GM12878 (cell line): ENCODE results near the gene PTBP1. TPM values are rescaled to one million over a fixed set of nuclear protein-coding genes. Genes with fewer than 3 reads are reported as not detected.

Source experiments
- ATAC-seq: fragments of 200-7000 bp; cut with Tn5 transposase; 3 replicates; pipeline ENCODE4 v1.9.1; 2020; ENCODE audit warnings: mild to moderate bottlenecking, moderate library complexity
- BruUV-seq: library from RNA; stranded (reverse); fragments of 400-500 nt; replicated peaks from 2 replicates; lab custom pipeline; 2021; lab: Mats Ljungman, UMichigan
- CTCF ChIA-PET: fragments of 300-600 bp; sonication (Branson Sonifier 250); formaldehyde crosslinking; extraction: SDS; loops from one replicate; lab custom pipeline; 2021; ENCODE audit warnings: inconsistent platforms; lab: Yijun Ruan, JAX
- POLR2A ChIA-PET: fragments of 350-600 bp; formaldehyde crosslinking; extraction: SDS; loops from one replicate; lab custom pipeline; 2021; ENCODE audit warnings: inconsistent platforms; lab: Charles Lee
- RAD21 ChIA-PET: fragments of 300-600 bp; sonication (Branson Sonifier 250); formaldehyde crosslinking; loops from one replicate; lab custom pipeline; 2023; ENCODE audit warnings: antibody characterized with exemption; ENCODE audit not compliant: unreplicated experiment; lab: Charles Lee
- SMC1A ChIA-PET: fragments of 300-600 bp; sonication (Branson Sonifier 250); formaldehyde crosslinking; loops from one replicate; lab custom pipeline; 2023; ENCODE audit not compliant: unreplicated experiment, uncharacterized antibody; lab: Charles Lee
- DNase-seq: peaks from one replicate; pipeline ENCODE4 v3.0.0-alpha.2; 2011; ENCODE audit warnings: low read depth, low spot score
- FAIRE-seq: peaks from 3 replicates; lab custom pipeline; 2011; peaks lifted over from hg19 to GRCh38; lab: Jason Lieb, UNC
- H2AFZ ChIP-seq: 2 replicates; pipeline ENCODE4 v1.6.0; 2011; ENCODE audit warnings: low read depth, low read length, control low read depth; ENCODE audit not compliant: control insufficient read depth
- H3K27ac ChIP-seq: 2 replicates; pipeline ENCODE4 v1.5.1; 2011; ENCODE audit warnings: control low read depth; ENCODE audit not compliant: control insufficient read depth, insufficient read depth
- H3K27me3 ChIP-seq, 2 experiments: replicated peaks in 1 of 2; 2 replicates each; pipeline versions ENCODE4 v1.6.0 to v1.6.1; 2011; ENCODE audit warnings: low read length in 1 of 2; ENCODE audit not compliant: control insufficient read depth in 2 of 2, insufficient read depth in 2 of 2
- H3K36me3 ChIP-seq, 2 experiments: 2 replicates each; pipeline ENCODE4 v1.5.1; 2011; ENCODE audit warnings: low read length in 1 of 2; ENCODE audit not compliant: control insufficient read depth in 2 of 2, insufficient read depth in 2 of 2
- H3K4me1 ChIP-seq: 2 replicates; pipeline ENCODE4 v1.6.1; 2011; ENCODE audit warnings: mild to moderate bottlenecking, low read length, moderate library complexity, mixed read lengths; ENCODE audit not compliant: control insufficient read depth, insufficient read depth
- H3K4me2 ChIP-seq: 2 replicates; pipeline ENCODE4 v1.6.0; 2011; ENCODE audit warnings: control low read depth; ENCODE audit not compliant: control insufficient read depth, insufficient read depth
- H3K4me3 ChIP-seq: fragments of 200-600 bp; sonication (generic); 2 replicates; pipeline ENCODE4 v1.5.1; 2016
- H3K79me2 ChIP-seq: 2 replicates; pipeline ENCODE4 v1.6.0; 2011; ENCODE audit warnings: low read length; ENCODE audit not compliant: control insufficient read depth, insufficient read depth
- H3K9ac ChIP-seq: 2 replicates; pipeline ENCODE4 v1.8.0; 2011; ENCODE audit warnings: low read length, control low read depth, mixed read lengths; ENCODE audit not compliant: control insufficient read depth, insufficient read depth
- H3K9me3 ChIP-seq: replicated peaks from 3 replicates; pipeline ENCODE4 v1.5.1; 2011; ENCODE audit warnings: mild to moderate bottlenecking, low read length; ENCODE audit not compliant: control insufficient read depth, insufficient read depth
- H4K20me1 ChIP-seq: 2 replicates; pipeline ENCODE4 v1.6.0; 2011; ENCODE audit not compliant: control insufficient read depth, insufficient read depth
- BACH1 ChIP-seq: fragments of 450-650 bp; IDR thresholded peaks from 2 replicates; pipeline ENCODE4 v1.6.1; 2017; ENCODE audit warnings: mild to moderate bottlenecking, borderline replicate concordance
- BCL3 ChIP-seq: IDR thresholded peaks from 2 replicates; pipeline ENCODE4 v1.6.1; 2011; ENCODE audit warnings: borderline replicate concordance, low read depth, mild to moderate bottlenecking, moderate library complexity, low read length; ENCODE audit not compliant: insufficient read depth, poor library complexity, severe bottlenecking
- HDGF ChIP-seq: fragments of 450-650 bp; IDR thresholded peaks from 2 replicates; pipeline ENCODE4 v1.6.1; 2016; ENCODE audit warnings: antibody characterized with exemption
- IKZF1 ChIP-seq: fragments of 450-650 bp; conservative IDR thresholded peaks from 2 replicates; pipeline ENCODE4 v1.6.1; 2017; ENCODE audit warnings: antibody characterized with exemption, mild to moderate bottlenecking
- LARP7 ChIP-seq: fragments of 450-650 bp; IDR thresholded peaks from 2 replicates; pipeline ENCODE4 v1.6.1; 2017; ENCODE audit warnings: mild to moderate bottlenecking
- PML ChIP-seq: IDR thresholded peaks from 2 replicates; pipeline ENCODE4 v1.6.1; 2012; ENCODE audit warnings: low read length, inconsistent platforms
- RBBP5 ChIP-seq: fragments of 200-600 bp; sonication (generic); conservative IDR thresholded peaks from 2 replicates; pipeline ENCODE4 v1.6.1; 2016
- SPI1 ChIP-seq: IDR thresholded peaks from 2 replicates; pipeline ENCODE4 v1.6.1; 2011; ENCODE audit warnings: low read depth, mild to moderate bottlenecking, low read length, moderate library complexity, borderline replicate concordance; ENCODE audit not compliant: insufficient read depth
- SRF ChIP-seq, 2 experiments: IDR thresholded peaks; 2 replicates each; pipeline ENCODE4 v1.6.1; 2011; ENCODE audit warnings: low read depth in 2 of 2, low read length in 2 of 2, mild to moderate bottlenecking in 1 of 2, moderate library complexity in 1 of 2
- WGBS: methylation state at CpG from one replicate; pipeline ENCODE4 v1.1.6; 2016; ENCODE audit warnings: low lambda C conversion rate; ENCODE audit not compliant: insufficient replicate concordance, insufficient coverage; ENCODE audit errors: missing lambda C conversion rate; 5-methylcytosine and 5-hydroxymethylcytosine counted together
- in situ Hi-C: fragments of 300-500 bp; cut with MboI; formaldehyde crosslinking; loops from 9 replicates; pipeline ENCODE4 v1.14.3; 2018; ENCODE audit warnings: mixed read lengths
- intact Hi-C: fragments of 100-400 bp; cut with micrococcal nuclease; formaldehyde crosslinking; loops from one replicate; pipeline ENCODE4 v1.14.2; 2022; ENCODE audit not compliant: unreplicated experiment
- polyA plus RNA-seq, 11 experiments: library from polyadenylated mRNA; depleted of rRNA in 4 of 11; unstranded in 6 of 11; stranded (reverse) in 5 of 11; fragments of >200 nt; fragmentation: Nextera tagmentation in 4 of 11; fragmentation: Illumina TruSeq in 1 of 11; extraction: Ambion mirVana in 4 of 11; extraction: Trizol in 1 of 11; gene quantifications; 1 replicate in 1 of 11; 2 replicates in 10 of 11; pipeline versions ENCODE4 v1.2.1 to v1.2.3, GENCODE V29; 2011 to 2016; ENCODE audit warnings: inconsistent platforms in 2 of 11, missing spikeins in 2 of 11, low read depth in 1 of 11
- total RNA-seq, 4 experiments: library from RNA; depleted of rRNA in 3 of 4; stranded (reverse); fragments of >200 nt in 3 of 4; fragmentation: Illumina TruSeq in 1 of 4; extraction: Trizol in 1 of 4; gene quantifications; 2 replicates each; pipeline versions ENCODE4 v1.2.1 to v1.2.3, GENCODE V29; 2013 to 2021

PTBP1 gene
- total and polyA plus RNA-seq, 10 of the 15 experiments (the other 5 are each of a cell fraction or from before 2014, with no cell fraction given), result 13.1 to 532 (median 217) TPM

- no peak for ATAC-seq
- WGBS, result 94% methylated on average over 12 of the region's 12 CpGs
- intact Hi-C loops (no loop called here), in situ Hi-C loops (no loop called here)
- POLR2A ChIA-PET, result interaction anchor here (0.7 kb wide), 1 partner anchor 108 kb away, joined by 6 read pairs; no protein-coding TSS in a partner anchor
- Histone ChIP-seq H3K27ac (no peak overlapping the region), H3K4me3 (no peak overlapping the region), H3K9me3 (no peaks in the 10 kb centered on the region), H3K4me1 (no peaks in the 10 kb centered on the region), H4K20me1 (peaks cover 2% of the 10 kb centered on the region), H3K4me2 (no peak overlapping the region), H3K9ac (no peak overlapping the region), H3K27me3 (no peaks in the 10 kb centered on the region; a peak in 1 of 4 replicates), H2AFZ (no peak overlapping the region), H3K36me3 (no peaks in the 10 kb centered on the region; a peak in 3 of 4 replicates), H3K79me2 (peaks cover 12% of the 10 kb centered on the region)
- CTCF ChIA-PET, result no interaction called here
- SMC1A ChIA-PET, result no interaction called here
- no peak for TF ChIP-seq SPI1
- TF ChIP-seq LARP7, result no peak
- TF ChIP-seq RBBP5, result no peak
- TF ChIP-seq SRF (IDR thresholded peaks at IDR 0.05; ENCODE audit: low read depth in 2 of 2, low read length in 2 of 2), result no peak
- TF ChIP-seq PML, result no peak
- TF ChIP-seq BCL3, result peak; percentile 76
- RAD21 ChIA-PET, result no interaction called here
- no peak for DNase-seq
- no peak for FAIRE-seq
- no TSS peak for BruUV-seq
These were observed 3.4 kb upstream of the PTBP1 start for GRCh38 chr19:793806-794205.

GRCh38 chr19:795073-795611, 2.1 kb upstream of the PTBP1 start:
- Histone ChIP-seq H2AFZ (no peak overlapping the region), H3K4me3 (no peak overlapping the region), H3K79me2 (peaks cover 25% of the 10 kb centered on the region), H3K27me3 (no peaks in the 10 kb centered on the region), H3K4me1 (peaks cover under 1% of the 10 kb centered on the region; the same call in 1 of the 2 replicates), H3K9ac (no peak overlapping the region), H3K9me3 (no peaks in the 10 kb centered on the region), H3K36me3 (peaks cover 6 to 8% of the 10 kb centered on the region in 2 experiments; a peak in 3 of 4 replicates), H3K4me2 (no peak overlapping the region), H4K20me1 (peaks cover 13% of the 10 kb centered on the region), H3K27ac (no peak overlapping the region)
- TF ChIP-seq BACH1, result no peak
- no peak for TF ChIP-seq HDGF
- peak; percentile 27; the same call in 1 of the 2 replicates for TF ChIP-seq IKZF1
- peak; percentile 54 for TF ChIP-seq BCL3
- no TSS peak for BruUV-seq
- ChIA-PET RAD21 (no interaction called here), POLR2A (no interaction called here), SMC1A (no interaction called here), CTCF (no interaction called here)
- in situ Hi-C loops, result no loop called here
- 95% methylated on average over 28 of the region's 28 CpGs for WGBS
- FAIRE-seq, result no peak
- no peak for ATAC-seq
- no peak for DNase-seq
- intact Hi-C loops, result no loop called here
